SJCRH30 (cell line): ENCODE results near the gene NUBPL. TPM values are rescaled to one million over a fixed set of nuclear protein-coding genes. Genes with fewer than 3 reads are reported as not detected.
"Not testable (repeated sequence)": the region's sequence is repeated elsewhere in the genome, so short reads cannot be mapped to it uniquely, and the experiment has no call there.

ENCODE experiments used
- DNase-seq, 2 experiments: peaks; one replicate each; pipeline ENCODE4 v3.0.0-alpha.2; 2015 to 2020
- H3K27ac ChIP-seq: fragments of 250-450 bp; sonication (Bioruptor Pico); 2 replicates; pipeline ENCODE4 v1.5.1; 2020; ENCODE audit warnings: mild to moderate bottlenecking, moderate library complexity
- H3K27me3 ChIP-seq: fragments of 250-450 bp; sonication (Bioruptor Pico); 2 replicates; pipeline ENCODE4 v1.5.1; 2020; ENCODE audit warnings: mild to moderate bottlenecking, moderate library complexity
- H3K36me3 ChIP-seq: fragments of 250-450 bp; sonication (Bioruptor Pico); 2 replicates; pipeline ENCODE4 v1.5.1; 2020; ENCODE audit warnings: mild to moderate bottlenecking, moderate library complexity
- H3K4me1 ChIP-seq: fragments of 250-450 bp; sonication (Bioruptor Pico); 2 replicates; pipeline ENCODE4 v1.5.1; 2020; ENCODE audit warnings: mild to moderate bottlenecking, moderate library complexity
- H3K4me3 ChIP-seq: fragments of 250-450 bp; sonication (Bioruptor Pico); 2 replicates; pipeline ENCODE4 v1.5.1; 2020; ENCODE audit warnings: mild to moderate bottlenecking, moderate library complexity
- H3K9me3 ChIP-seq: fragments of 250-450 bp; sonication (Bioruptor Pico); replicated peaks from 2 replicates; pipeline ENCODE4 v1.5.1; 2020; ENCODE audit warnings: mild to moderate bottlenecking, moderate library complexity
- total RNA-seq: library from RNA; depleted of rRNA; stranded (reverse); fragments of >200 nt; shearing (Covaris generic); gene quantifications from 2 replicates; pipeline ENCODE4 v1.2.3, GENCODE V29; 2014

The NUBPL gene
- total RNA-seq, 1 experiment from 2014 or later = 13.6 TPM

DNA sequence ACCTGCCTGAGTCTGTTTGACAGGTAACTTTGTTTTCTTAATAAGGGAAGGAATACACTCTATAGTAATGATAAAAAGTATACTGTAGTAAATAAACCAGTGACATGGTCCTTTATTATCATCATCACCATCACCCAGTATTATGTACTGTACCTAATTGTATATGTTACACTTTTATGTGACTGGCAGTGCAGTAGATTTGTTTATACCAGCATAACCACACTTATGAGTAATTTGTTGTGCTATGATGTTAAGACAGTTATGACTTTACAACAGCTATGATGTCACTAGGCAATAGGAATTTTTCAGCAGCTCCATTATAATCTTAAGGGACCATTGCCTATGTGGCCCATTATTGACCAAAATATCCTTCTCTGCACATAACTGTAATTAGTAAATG lies 155.0 kb downstream of the NUBPL start:
- no peaks in the 10 kb centered on the region; the same call in 1 of the 2 replicates for H3K36me3 ChIP-seq
- H3K27me3 ChIP-seq = no peaks in the 10 kb centered on the region
- no peaks in the 10 kb centered on the region for H3K9me3 ChIP-seq
- no peak overlapping the region for H3K4me3 ChIP-seq
- no peak for DNase-seq
- H3K27ac ChIP-seq = no peak overlapping the region
- no peaks in the 10 kb centered on the region for H3K4me1 ChIP-seq

DNA sequence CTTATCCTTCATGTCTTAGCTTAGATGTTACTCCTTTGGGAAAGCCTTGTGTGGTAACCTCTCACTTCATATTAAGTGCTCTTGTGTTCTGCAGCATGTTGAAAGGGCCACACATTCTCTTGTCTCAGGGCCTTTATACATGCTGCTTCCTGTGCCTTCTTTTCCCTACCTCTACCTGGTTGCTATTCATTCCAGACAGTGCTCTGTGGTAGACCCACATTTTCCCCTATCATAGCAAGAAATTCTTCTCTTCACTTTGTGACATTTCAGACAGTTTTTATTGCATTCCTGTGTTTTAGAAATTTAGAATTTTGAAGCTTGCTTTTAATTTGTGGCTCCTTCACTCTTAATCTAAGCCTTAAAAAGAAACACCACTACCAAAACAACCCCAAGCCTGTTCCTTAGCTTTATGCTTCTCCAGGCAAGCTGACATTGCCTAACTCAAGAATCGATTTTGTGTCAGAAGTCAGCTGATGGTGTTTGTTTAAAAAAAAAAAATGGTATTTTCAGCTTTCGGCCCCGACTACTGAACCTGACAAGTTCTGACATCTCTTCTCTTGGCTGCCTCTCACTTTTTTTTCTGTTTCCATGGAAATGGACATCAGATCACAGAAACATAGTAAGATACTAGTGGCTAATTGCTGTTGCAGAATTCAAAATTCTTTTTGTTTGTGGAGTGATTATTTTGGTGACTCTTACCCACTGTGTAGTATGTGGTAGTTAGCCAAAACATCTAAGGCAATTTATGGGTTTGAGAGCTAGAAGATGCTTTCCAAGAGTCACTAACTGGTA lies 156.3 kb downstream of the NUBPL start:
- no peak overlapping the region for H3K4me3 ChIP-seq
- H3K36me3 ChIP-seq = no peaks in the 10 kb centered on the region; the same call in 1 of the 2 replicates
- H3K4me1 ChIP-seq = no peaks in the 10 kb centered on the region
- no peaks in the 10 kb centered on the region for H3K9me3 ChIP-seq
- no peak overlapping the region for H3K27ac ChIP-seq
- no peak for DNase-seq
- H3K27me3 ChIP-seq = no peaks in the 10 kb centered on the region

DNA sequence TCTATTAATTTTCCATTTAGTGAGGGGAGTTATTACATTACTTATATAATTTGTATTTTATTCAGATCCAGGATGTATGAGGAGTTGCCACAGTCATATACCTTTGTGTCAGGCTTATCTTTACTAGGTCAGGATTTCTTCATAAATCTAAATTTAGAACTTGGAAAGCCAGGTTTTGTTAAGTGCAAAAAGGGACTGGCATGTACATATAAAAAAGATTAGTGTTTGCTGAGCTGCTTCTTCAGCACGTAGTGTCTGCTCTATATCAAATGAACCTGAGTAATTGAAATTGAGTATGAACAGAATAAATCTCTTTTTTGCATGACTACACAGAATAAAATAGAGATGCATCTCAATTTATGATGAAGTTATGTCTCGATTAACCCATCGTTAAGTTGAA lies 157.4 kb downstream of the NUBPL start:
- no peaks in the 10 kb centered on the region for H3K9me3 ChIP-seq
- no peaks in the 10 kb centered on the region for H3K27me3 ChIP-seq
- DNase-seq = no peak
- H3K27ac ChIP-seq = no peak overlapping the region
- H3K36me3 ChIP-seq = no peaks in the 10 kb centered on the region; the same call in 1 of the 2 replicates
- no peaks in the 10 kb centered on the region for H3K4me1 ChIP-seq
- H3K4me3 ChIP-seq = no peak overlapping the region

DNA sequence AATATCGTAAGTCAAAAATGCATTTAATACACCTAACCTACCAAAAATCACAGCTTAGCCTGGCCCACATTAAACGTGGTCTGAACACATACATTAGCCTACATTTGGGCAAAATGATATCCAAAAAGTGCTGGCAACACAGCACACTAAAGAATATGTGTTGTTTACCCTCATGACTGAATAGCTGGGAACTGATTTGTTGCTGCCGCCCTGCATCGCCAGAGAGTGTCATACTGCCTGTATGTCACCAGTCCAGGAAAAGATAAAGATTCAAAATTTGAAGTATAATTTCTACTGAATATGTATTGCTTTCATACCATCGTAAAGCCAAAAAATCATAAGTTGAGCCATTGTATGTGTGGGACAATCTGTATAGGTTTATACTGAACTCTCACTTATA lies 157.8 kb downstream of the NUBPL start:
- Histone ChIP-seq H3K27ac (no peak overlapping the region), H3K27me3 (no peaks in the 10 kb centered on the region), H3K4me1 (no peaks in the 10 kb centered on the region), H3K4me3 (no peak overlapping the region), H3K9me3 (no peaks in the 10 kb centered on the region), H3K36me3 (no peaks in the 10 kb centered on the region; the same call in 1 of the 2 replicates)
- no peak for DNase-seq

DNA sequence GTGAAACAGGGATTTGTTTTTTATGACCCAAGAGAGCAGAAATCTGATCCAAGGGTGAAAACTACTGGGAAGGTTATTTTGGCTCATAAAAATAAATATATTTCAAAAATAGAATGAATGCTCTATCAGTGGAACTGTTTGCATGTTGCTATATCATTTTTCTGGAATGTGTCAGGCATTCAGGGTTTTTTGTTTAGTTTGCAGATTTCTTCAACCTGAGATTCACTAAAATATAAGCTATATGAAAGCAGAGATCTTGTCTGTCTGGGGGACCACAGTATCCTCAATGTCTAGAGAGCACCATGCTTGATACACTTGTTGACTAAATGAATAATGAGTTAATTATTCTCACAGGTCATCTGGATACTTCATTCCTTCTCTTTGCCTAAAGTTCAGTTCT lies 165.1 kb downstream of the NUBPL start:
- no peaks in the 10 kb centered on the region for H3K4me1 ChIP-seq
- no peak overlapping the region for H3K27ac ChIP-seq
- H3K27me3 ChIP-seq = no peaks in the 10 kb centered on the region
- no peak overlapping the region for H3K4me3 ChIP-seq
- H3K36me3 ChIP-seq = no peaks in the 10 kb centered on the region
- no peak for DNase-seq
- peaks cover 7% of the 10 kb centered on the region; the same call in 1 of the 2 replicates for H3K9me3 ChIP-seq

DNA sequence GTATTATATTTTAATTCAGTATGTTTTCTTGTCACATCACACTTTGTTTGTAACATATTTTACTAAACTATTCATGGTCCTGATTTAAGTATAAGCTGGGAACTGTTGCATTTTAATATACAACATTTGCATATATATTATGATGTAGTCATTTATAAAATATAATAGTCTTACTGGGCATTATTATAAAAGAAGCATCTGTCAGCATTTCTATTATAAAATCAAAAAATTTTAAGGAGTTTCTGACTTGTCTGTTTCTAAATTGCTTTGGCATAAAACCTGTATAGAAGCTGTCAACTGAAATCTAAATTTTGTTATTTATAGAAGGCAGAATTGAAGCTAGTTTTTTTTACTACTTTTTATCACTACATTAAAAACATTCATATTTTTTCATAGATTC lies 166.6 kb downstream of the NUBPL start:
- Histone ChIP-seq H3K4me1 (no peaks in the 10 kb centered on the region), H3K36me3 (no peaks in the 10 kb centered on the region), H3K4me3 (no peak overlapping the region), H3K27ac (no peak overlapping the region), H3K9me3 (peaks cover 8% of the 10 kb centered on the region; the same call in 1 of the 2 replicates), H3K27me3 (no peaks in the 10 kb centered on the region)
- no peak for DNase-seq

DNA sequence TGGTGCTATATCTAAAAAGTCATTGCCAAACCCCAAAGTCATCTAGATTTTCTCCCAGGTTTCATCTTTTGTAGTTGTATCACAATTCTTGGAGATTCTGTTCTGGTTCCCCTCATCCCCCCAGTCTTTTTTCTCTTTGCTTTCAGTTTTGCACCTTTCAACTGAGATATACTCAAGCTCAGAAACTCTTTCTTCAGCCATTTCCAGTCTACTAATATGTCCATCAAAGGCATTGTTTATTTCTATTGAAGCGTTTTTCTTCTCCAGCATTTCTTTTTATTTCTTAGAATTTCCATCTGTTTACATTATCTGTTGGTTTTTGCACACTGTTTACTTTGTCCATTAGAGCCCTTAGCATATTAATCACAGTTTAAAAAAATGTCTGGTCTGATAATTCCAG lies 179.5 kb downstream of the NUBPL start:
- H3K27ac ChIP-seq = no peak overlapping the region
- no peaks in the 10 kb centered on the region for H3K4me1 ChIP-seq
- H3K9me3 ChIP-seq = peaks cover 4% of the 10 kb centered on the region; the same call in 1 of the 2 replicates
- H3K4me3 ChIP-seq = no peak overlapping the region
- H3K36me3 ChIP-seq = no peaks in the 10 kb centered on the region
- DNase-seq = no peak
- H3K27me3 ChIP-seq = no peaks in the 10 kb centered on the region

DNA sequence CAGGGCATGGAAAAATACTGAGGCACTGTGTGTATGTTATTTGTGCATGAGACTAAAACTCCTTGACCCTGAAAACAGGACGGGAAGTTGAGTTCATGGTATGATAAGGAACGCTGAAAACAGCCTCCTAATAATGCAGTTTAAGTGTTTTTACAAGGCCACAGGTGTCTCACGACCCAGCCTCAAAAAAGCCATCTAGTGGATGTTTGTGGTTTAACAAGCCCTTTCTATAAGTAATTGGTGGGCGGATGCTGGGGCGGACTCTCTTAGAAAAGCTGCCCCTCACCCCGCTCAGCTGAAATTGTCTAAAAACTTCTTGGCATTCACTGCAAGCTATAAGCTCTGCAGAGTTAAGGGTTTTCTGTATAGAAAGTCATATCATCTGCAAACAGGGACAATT lies 184.5 kb downstream of the NUBPL start:
- H3K4me1 ChIP-seq = no peaks in the 10 kb centered on the region
- H3K27ac ChIP-seq = no peak overlapping the region
- peak in 1 of 2 experiments; percentile 5 for DNase-seq
- no peaks in the 10 kb centered on the region for H3K27me3 ChIP-seq
- H3K36me3 ChIP-seq = no peaks in the 10 kb centered on the region
- H3K9me3 ChIP-seq = peaks cover 18% of the 10 kb centered on the region
- no peak overlapping the region for H3K4me3 ChIP-seq

DNA sequence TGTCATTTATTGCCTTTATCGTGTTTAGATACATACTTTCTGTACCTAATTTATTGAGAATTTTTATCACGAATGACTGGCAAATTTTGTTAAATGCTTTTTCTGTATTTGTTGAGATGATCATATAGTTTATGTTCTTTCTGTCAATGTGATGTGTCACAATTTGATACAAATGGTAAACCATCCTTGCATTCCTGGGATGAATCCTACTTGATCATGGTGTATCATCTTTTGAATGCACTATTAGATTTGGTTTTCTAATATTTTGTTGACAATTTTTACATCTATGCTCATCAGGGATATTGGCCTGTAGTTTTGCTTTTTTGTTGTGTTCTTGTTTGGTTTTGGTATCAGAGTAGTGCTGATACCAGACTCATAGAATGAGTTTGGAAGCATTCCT lies 185.1 kb downstream of the NUBPL start:
- no peak for DNase-seq
- Histone ChIP-seq H3K36me3 (no peaks in the 10 kb centered on the region), H3K27ac (no peak overlapping the region), H3K27me3 (no peaks in the 10 kb centered on the region), H3K9me3 (peaks cover 18% of the 10 kb centered on the region), H3K4me1 (no peaks in the 10 kb centered on the region), H3K4me3 (no peak overlapping the region)

DNA sequence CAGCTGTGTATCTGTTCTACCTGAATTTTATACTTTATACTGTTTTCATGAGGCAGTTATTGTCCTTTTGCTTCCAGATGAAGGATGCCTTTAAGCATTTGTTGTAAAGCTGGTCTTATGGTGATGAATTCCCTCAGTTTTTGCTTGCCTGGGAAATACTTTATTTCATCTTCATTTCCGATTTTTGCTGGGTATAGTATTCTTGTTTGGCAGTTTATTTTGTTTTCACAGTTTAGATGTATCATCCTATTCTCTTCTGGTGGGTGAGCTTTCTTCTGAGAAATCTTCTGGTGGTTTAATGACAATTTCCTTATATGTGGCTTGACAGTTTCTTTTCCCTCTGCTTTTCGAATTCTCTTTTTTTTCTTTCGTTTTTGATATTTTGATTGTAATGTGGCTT lies 188.1 kb downstream of the NUBPL start:
- no peak for DNase-seq
- Histone ChIP-seq H3K27me3 (no peaks in the 10 kb centered on the region), H3K4me1 (no peaks in the 10 kb centered on the region), H3K36me3 (no peaks in the 10 kb centered on the region), H3K4me3 (no peak overlapping the region), H3K27ac (no peak overlapping the region), H3K9me3 (peaks cover 18% of the 10 kb centered on the region)

DNA sequence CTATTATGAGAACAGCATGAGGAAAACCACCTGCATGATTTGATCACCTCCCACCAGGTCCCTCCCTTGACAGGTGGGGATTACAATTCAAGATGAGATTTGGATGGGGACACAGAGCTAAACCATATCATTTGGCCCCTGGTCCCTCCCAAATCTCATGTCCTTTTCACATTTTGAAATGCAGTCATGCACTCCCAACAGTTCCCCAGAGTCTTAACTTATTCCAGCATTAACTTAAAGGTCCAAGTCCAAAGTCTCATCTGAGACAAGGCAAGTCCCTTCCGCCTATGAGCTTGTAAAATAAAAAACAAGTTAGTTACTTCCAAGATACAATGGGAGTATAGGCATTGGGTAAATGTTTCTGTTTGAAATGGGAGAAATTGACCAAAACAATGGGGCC lies 189.8 kb downstream of the NUBPL start:
- not testable (repeated sequence) for DNase-seq, H3K27me3 ChIP-seq, H3K4me1 ChIP-seq, H3K27ac ChIP-seq, H3K4me3 ChIP-seq, H3K36me3 ChIP-seq
- H3K9me3 ChIP-seq = peaks cover 10% of the 10 kb centered on the region

DNA sequence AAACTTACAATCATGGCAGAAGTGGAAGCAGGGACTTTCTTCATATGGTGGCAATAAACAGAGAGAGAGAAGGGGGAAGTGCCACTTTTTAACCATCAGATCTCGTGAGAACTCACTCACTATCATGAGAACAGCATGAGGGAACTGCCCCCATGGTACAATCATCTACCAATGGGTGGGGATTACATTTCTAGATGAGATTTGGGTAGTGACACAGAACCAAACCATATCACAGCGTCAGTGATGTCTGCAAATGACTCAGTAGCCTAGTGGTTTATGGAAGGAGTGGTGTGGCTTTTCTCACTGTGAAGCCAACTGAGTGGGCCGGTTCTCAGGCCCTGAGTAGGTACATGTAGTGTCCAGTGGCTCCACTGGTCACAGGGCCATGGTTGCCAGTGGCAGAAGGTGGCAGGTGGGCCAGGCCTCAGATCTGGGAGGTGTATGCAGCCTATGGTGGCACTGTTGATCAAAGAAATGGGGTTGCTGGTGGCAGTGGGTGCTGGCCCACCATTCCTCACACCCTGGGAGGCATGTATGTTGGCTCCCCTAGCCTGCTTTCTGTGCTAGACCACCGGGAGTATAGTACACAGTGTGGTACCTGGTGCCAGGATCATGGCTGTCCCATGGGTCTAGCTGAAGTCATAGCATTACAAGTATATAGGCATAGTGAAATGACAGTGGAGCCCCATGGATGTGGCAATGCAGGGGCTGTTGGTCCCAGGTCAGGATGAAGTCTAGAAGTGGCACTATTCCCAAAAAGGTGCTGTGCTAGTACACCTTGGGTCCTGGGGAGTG lies 191.9 kb downstream of the NUBPL start:
- DNase-seq = no peak
- Histone ChIP-seq H3K27me3 (no peaks in the 10 kb centered on the region), H3K4me3 (no peak overlapping the region), H3K27ac (no peak overlapping the region), H3K9me3 (peaks cover 7% of the 10 kb centered on the region), H3K36me3 (no peaks in the 10 kb centered on the region), H3K4me1 (no peaks in the 10 kb centered on the region)

DNA sequence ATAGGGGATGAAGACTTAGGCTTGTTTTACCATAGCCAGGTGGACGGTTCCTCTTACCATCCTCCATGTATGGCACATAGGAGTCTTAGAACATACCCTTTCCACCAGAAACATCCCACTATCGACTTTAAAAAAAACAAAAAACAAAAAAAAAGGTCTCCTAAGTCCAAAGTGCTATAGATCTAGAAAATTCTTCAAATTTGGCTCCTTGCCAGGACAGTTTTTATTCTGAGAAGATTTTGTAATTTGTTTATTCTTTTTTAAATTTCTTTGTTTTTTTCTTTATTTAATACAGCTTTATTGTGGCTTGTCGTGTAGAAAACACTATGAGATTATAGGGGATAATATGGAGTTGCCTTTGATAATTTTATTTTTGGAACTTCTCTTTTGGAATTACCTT lies 197.7 kb downstream of the NUBPL start:
- Histone ChIP-seq H3K4me1 (no peaks in the 10 kb centered on the region), H3K27ac (no peak overlapping the region), H3K9me3 (peaks cover 4% of the 10 kb centered on the region; the same call in 1 of the 2 replicates), H3K27me3 (no peaks in the 10 kb centered on the region), H3K4me3 (no peak overlapping the region), H3K36me3 (no peaks in the 10 kb centered on the region)
- no peak for DNase-seq

DNA sequence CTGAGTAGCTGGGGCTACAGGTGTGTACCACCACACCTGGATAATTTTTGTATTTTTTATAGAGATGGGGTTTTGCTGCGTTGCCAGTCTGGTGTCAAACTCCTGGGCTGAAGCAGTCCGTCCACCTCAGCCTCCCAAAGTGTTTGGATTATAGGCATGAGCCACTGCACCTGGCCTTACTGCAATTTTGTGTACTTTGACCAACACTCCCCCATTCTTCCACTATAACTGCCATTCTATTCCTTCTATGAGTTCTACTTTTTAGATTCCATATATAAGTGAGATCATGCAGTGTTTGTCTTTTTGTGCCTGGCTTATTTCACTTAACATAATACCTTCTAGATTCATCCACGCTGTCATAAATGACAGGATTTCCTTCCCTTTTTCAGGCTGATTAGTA lies 199.1 kb downstream of the NUBPL start:
- H3K4me3 ChIP-seq = no peak overlapping the region
- no peaks in the 10 kb centered on the region for H3K4me1 ChIP-seq
- H3K36me3 ChIP-seq = no peaks in the 10 kb centered on the region
- DNase-seq = no peak
- H3K27me3 ChIP-seq = no peaks in the 10 kb centered on the region
- peaks cover 4% of the 10 kb centered on the region; the same call in 1 of the 2 replicates for H3K9me3 ChIP-seq
- no peak overlapping the region for H3K27ac ChIP-seq

DNA sequence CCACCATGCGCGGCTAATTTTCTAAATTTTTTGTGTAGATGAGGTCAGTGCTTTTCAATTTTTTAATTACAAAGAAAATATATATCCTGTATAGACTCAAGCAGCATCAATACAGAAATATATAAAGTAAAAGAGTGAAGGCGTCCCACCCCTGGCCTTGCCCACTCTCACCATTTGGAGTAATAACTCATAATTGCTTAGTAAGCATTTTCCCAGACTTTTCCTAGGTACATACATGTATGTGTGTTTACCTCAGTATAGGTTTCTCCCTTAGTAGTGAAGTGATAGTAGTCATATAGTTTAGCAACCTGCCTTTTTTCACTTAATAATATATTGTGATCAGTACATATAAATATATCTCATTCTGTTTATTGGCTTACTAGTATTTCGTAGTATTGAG lies 200.1 kb downstream of the NUBPL start:
- Histone ChIP-seq H3K27ac (no peak overlapping the region), H3K36me3 (no peaks in the 10 kb centered on the region), H3K4me3 (no peak overlapping the region), H3K4me1 (no peaks in the 10 kb centered on the region), H3K27me3 (no peaks in the 10 kb centered on the region), H3K9me3 (peaks cover 4% of the 10 kb centered on the region; the same call in 1 of the 2 replicates)
- DNase-seq = no peak
